HT-29 (cell line): ENCODE results near the gene CFAP299. TPM values are rescaled to one million over a fixed set of nuclear protein-coding genes. Genes with fewer than 3 reads are reported as not detected.
"Not testable (repeated sequence)": the region's sequence is repeated elsewhere in the genome, so short reads cannot be mapped to it uniquely, and the experiment has no call there.

Experiments used
- DNase-seq: peaks from one replicate; pipeline ENCODE4 v3.0.0-alpha.2; 2015; ENCODE audit warnings: low spot score
- total RNA-seq: library from RNA; depleted of rRNA; stranded (reverse); fragments of >200 nt; shearing (Covaris generic); gene quantifications from 2 replicates; pipeline ENCODE4 v1.2.3, GENCODE V29; 2014

CFAP299 gene
- total RNA-seq, 1 experiment from 2014 or later: not detected

- DNase-seq: no peak
These were observed 272.9 kb downstream of the CFAP299 start for GRCh38 chr4:80608281-80608980.

GRCh38 chr4:80610199-80610598 lies 274.7 kb downstream of the CFAP299 start:
- DNase-seq: no peak

- peak; percentile 72 for DNase-seq
These were observed 275.5 kb downstream of the CFAP299 start for GRCh38 chr4:80610845-80611677.

- no peak for DNase-seq
These were observed 276.1 kb downstream of the CFAP299 start for GRCh38 chr4:80611678-80611979.

- no peak for DNase-seq
These were observed 277.9 kb downstream of the CFAP299 start for GRCh38 chr4:80613470-80613869.

GRCh38 chr4:80614319-80614718 lies 278.8 kb downstream of the CFAP299 start:
- no peak for DNase-seq

- DNase-seq: no peak
These were observed 279.6 kb downstream of the CFAP299 start for GRCh38 chr4:80615099-80615498.

GRCh38 chr4:80619070-80619674 lies 283.6 kb downstream of the CFAP299 start:
- peak; percentile 59 for DNase-seq

- no peak for DNase-seq
These were observed 296.3 kb downstream of the CFAP299 start for GRCh38 chr4:80631861-80632260.

GRCh38 chr4:80637190-80637589 lies 301.7 kb downstream of the CFAP299 start:
- no peak for DNase-seq

GRCh38 chr4:80646061-80646460 lies 310.5 kb downstream of the CFAP299 start:
- DNase-seq: no peak

- DNase-seq: no peak
These were observed 320.1 kb downstream of the CFAP299 start for GRCh38 chr4:80655662-80656061.

GRCh38 chr4:80670118-80670517 lies 334.6 kb downstream of the CFAP299 start:
- DNase-seq: not testable (repeated sequence)

GRCh38 chr4:80678413-80678812 lies 342.9 kb downstream of the CFAP299 start:
- no peak for DNase-seq

- DNase-seq: no peak
These were observed 345.4 kb downstream of the CFAP299 start for GRCh38 chr4:80680934-80681333.

- DNase-seq: no peak
These were observed 349.7 kb downstream of the CFAP299 start for GRCh38 chr4:80685214-80685613.

- not testable (repeated sequence) for DNase-seq
These were observed 352.2 kb downstream of the CFAP299 start for GRCh38 chr4:80687736-80688135.

- peak; percentile 25 for DNase-seq
These were observed 358.6 kb downstream of the CFAP299 start for GRCh38 chr4:80694171-80694570.

GRCh38 chr4:80705311-80705710 lies 369.8 kb downstream of the CFAP299 start:
- no peak for DNase-seq

- DNase-seq: peak; percentile 70
These were observed 373.7 kb downstream of the CFAP299 start for GRCh38 chr4:80709082-80709869.

GRCh38 chr4:80710748-80711451 lies 375.4 kb downstream of the CFAP299 start:
- DNase-seq: no peak
